Spinal cord (tissue), 10 donors: ENCODE results near the gene PLCD3. TPM values are rescaled to one million over a fixed set of nuclear protein-coding genes. Genes with fewer than 3 reads are reported as not detected.

Experiments
- DNase-seq, 6 donors: peaks; one replicate each; pipeline versions ENCODE4 v3.0.0 to v3.0.0-alpha.2; 2013 to 2015; ENCODE audit warnings: low spot score in 6 of 6, low read depth in 4 of 6
- H3K27ac ChIP-seq: one replicate; pipeline ENCODE4 v1.5.1; 2013; ENCODE audit warnings: low read depth, low read length, control low read depth
- H3K27me3 ChIP-seq: one replicate; pipeline ENCODE4 v1.6.1; 2013; ENCODE audit warnings: low read length; ENCODE audit not compliant: control insufficient read depth, insufficient read depth
- H3K36me3 ChIP-seq: one replicate; pipeline ENCODE4 v1.6.1; 2013; ENCODE audit warnings: low read length; ENCODE audit not compliant: control insufficient read depth, insufficient read depth
- H3K4me1 ChIP-seq: one replicate; pipeline ENCODE4 v1.6.1; 2013; ENCODE audit warnings: low read length; ENCODE audit not compliant: control insufficient read depth, insufficient read depth
- H3K4me3 ChIP-seq: one replicate; pipeline ENCODE4 v1.5.1; 2013; ENCODE audit warnings: low read depth, low read length, control low read depth
- H3K9me3 ChIP-seq: one replicate; pipeline ENCODE4 v1.6.1; 2013; ENCODE audit warnings: low read length; ENCODE audit not compliant: control insufficient read depth, insufficient read depth
- WGBS: methylation state at CpG from one replicate; pipeline ENCODE4 v1.1.5; 2013; ENCODE audit warnings: missing lambda C conversion rate; ENCODE audit not compliant: insufficient coverage; 5-methylcytosine and 5-hydroxymethylcytosine counted together
- polyA plus RNA-seq, 2 donors: library from polyadenylated mRNA; unstranded; fragments of 120-200 nt; gene quantifications; one replicate each; pipeline ENCODE4 v1.2.1, GENCODE V29; 2013; ENCODE audit not compliant: insufficient read length in 2 of 2
- total RNA-seq, 2 donors: library from RNA; depleted of rRNA in 1 of 2; stranded (reverse); fragments of 120-200 nt in 1 of 2; fragments of >200 nt in 1 of 2; gene quantifications; one replicate each; pipeline versions ENCODE4 v1.2.3 to v1.2.4, GENCODE V29; 2013 to 2014
- donor health status: healthy.

The PLCD3 gene
- total and polyA plus RNA-seq, 4 donors, result 20.1 to 115 (median 82.7) TPM

- H3K27ac ChIP-seq, result peak overlapping the region; percentile 57
- 78% methylated on average over 11 of the region's 13 CpGs for WGBS
- H3K4me1 ChIP-seq, result peaks cover 40% of the 10 kb centered on the region
- H3K36me3 ChIP-seq, result peaks cover 88% of the 10 kb centered on the region
- no peak for DNase-seq
- H3K4me3 ChIP-seq, result no peak overlapping the region
- no peaks in the 10 kb centered on the region for H3K27me3 ChIP-seq
- no peaks in the 10 kb centered on the region for H3K9me3 ChIP-seq
These were observed 34.0 kb downstream of the PLCD3 start for GRCh38 chr17:45098081-45098868.

- H3K36me3 ChIP-seq, result peaks cover 78% of the 10 kb centered on the region
- 93% methylated on average over 7 of the region's 11 CpGs for WGBS
- no peak for DNase-seq
- no peak overlapping the region for H3K4me3 ChIP-seq
- no peaks in the 10 kb centered on the region for H3K27me3 ChIP-seq
- H3K4me1 ChIP-seq, result peaks cover 53% of the 10 kb centered on the region
- H3K27ac ChIP-seq, result no peak overlapping the region
- H3K9me3 ChIP-seq, result no peaks in the 10 kb centered on the region
These were observed 35.4 kb downstream of the PLCD3 start for GRCh38 chr17:45096926-45097325.

- WGBS, result 89% methylated on average over 3 of the region's 3 CpGs
- no peaks in the 10 kb centered on the region for H3K9me3 ChIP-seq
- H3K4me3 ChIP-seq, result no peak overlapping the region
- H3K36me3 ChIP-seq, result peaks cover 73% of the 10 kb centered on the region
- H3K4me1 ChIP-seq, result peaks cover 58% of the 10 kb centered on the region
- H3K27ac ChIP-seq, result no peak overlapping the region
- no peak for DNase-seq
- no peaks in the 10 kb centered on the region for H3K27me3 ChIP-seq
These were observed 36.2 kb downstream of the PLCD3 start for GRCh38 chr17:45096141-45096540.

DNA sequence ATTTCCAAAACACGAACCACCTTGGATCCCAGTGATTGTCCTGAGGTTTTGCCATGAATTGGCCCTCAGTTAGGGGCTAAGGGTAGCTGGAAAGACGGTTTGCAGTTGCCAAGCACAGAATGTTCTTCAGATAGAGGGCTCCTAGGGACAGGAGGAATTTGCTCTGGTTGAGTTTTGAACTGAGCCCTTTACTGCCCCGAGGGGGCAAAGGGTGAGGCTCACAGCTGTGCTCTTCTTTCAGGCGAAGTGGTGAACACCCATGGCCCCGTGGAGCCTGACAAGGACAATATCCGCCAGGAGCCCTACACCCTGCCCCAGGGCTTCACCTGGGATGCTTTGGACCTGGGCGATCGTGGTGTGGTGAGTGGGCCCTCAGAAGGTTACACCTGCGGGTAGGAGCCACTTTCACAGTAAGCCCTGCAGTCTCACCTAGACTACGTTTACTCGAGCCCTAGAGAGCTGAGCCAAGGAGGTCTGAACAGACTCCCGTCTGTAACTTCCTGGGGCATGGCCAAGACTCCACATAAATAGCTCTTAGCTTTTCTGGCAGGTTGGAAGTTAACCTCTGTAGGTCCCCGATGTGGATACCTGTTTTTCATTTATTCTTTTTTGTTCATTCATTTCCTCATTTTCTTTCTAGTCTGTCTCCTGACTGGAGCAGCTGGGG is 38.7 kb downstream of the PLCD3 start:
- peak in 2 of 6 donors; percentile 13 to 40 for DNase-seq
- WGBS, result 44% methylated on average over 12 of the region's 13 CpGs
- Histone ChIP-seq H3K27ac (peak overlapping the region; percentile 65), H3K4me1 (peaks cover 61% of the 10 kb centered on the region), H3K9me3 (no peaks in the 10 kb centered on the region), H3K36me3 (peaks cover 69% of the 10 kb centered on the region), H3K27me3 (no peaks in the 10 kb centered on the region), H3K4me3 (no peak overlapping the region)

DNA sequence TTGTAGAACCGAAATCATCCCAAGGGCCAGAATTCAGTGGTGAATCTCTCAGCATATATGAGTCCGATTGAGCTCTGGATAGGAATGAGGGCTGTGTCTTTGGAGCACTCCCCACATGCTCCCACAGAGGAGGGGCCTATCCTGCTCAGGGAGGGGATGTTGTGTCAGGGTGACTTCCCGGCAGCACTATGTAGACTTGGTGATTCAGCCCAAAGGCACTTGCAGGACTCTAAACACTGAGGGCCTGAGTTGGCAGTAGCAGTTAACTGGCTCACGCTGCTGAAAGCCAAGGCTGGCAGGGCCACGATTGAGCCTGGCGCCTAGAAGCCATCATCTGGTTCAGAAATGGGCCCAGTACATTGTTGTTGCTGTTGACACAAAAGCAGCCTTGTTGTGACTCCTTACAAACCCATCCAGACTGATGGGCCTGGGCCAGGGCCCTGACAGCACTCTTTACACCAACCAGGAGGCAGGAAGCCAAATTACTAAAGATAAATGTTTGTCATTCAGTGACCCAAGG is 39.3 kb downstream of the PLCD3 start:
- 39% methylated on average over 6 of the region's 6 CpGs for WGBS
- Histone ChIP-seq H3K4me1 (peaks cover 61% of the 10 kb centered on the region), H3K9me3 (no peaks in the 10 kb centered on the region), H3K4me3 (no peak overlapping the region), H3K27me3 (no peaks in the 10 kb centered on the region), H3K36me3 (peaks cover 69% of the 10 kb centered on the region), H3K27ac (peak overlapping the region; percentile 65)
- peak in 5 of 6 donors; percentile 80 to 94 (median 85) for DNase-seq

- Histone ChIP-seq H3K27me3 (no peaks in the 10 kb centered on the region), H3K36me3 (peaks cover 67% of the 10 kb centered on the region), H3K4me3 (no peak overlapping the region), H3K9me3 (no peaks in the 10 kb centered on the region), H3K27ac (peak overlapping the region; percentile 65), H3K4me1 (peaks cover 62% of the 10 kb centered on the region)
- DNase-seq, result no peak
- WGBS, result 94% methylated on average over 7 of the region's 11 CpGs
These were observed 40.4 kb downstream of the PLCD3 start for GRCh38 chr17:45091778-45092425.

- Histone ChIP-seq H3K27ac (no peak overlapping the region), H3K4me3 (no peak overlapping the region), H3K36me3 (peaks cover 66% of the 10 kb centered on the region), H3K4me1 (peaks cover 61% of the 10 kb centered on the region), H3K9me3 (no peaks in the 10 kb centered on the region), H3K27me3 (no peaks in the 10 kb centered on the region)
- peak in 1 of 6 donors; percentile 49 for DNase-seq
- WGBS, result 27% methylated on average over 2 of the region's 3 CpGs
These were observed 41.6 kb downstream of the PLCD3 start for GRCh38 chr17:45090711-45091110.

DNA sequence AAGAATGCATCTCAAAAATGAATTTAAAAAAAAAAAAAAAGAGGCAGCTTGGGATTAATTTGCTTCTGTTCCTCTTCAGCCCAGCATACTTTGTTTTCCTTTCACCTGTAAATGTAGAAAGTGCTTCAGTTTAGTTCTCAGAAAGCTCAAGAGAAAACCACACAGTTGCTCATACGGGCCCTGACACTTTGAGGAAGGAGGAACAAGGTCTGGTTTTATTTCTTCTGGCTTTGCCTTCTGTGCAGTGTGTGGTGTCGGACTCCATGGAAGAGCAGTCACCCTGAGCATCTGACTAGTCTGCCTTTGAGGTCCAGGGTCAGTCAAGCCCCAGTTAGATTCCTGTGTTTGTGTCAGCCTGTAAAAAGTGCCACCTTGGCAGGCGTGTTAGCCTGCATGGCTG is 43.6 kb downstream of the PLCD3 start:
- H3K27ac ChIP-seq, result no peak overlapping the region
- no peaks in the 10 kb centered on the region for H3K9me3 ChIP-seq
- H3K4me1 ChIP-seq, result peaks cover 53% of the 10 kb centered on the region

GRCh38 chr17:45087978-45088377 is 44.3 kb downstream of the PLCD3 start:
- no peak for DNase-seq
- H3K9me3 ChIP-seq, result no peaks in the 10 kb centered on the region
- no peaks in the 10 kb centered on the region for H3K27me3 ChIP-seq
- WGBS, result 97% methylated on average over 5 of the region's 5 CpGs
- peaks cover 56% of the 10 kb centered on the region for H3K36me3 ChIP-seq
- H3K4me1 ChIP-seq, result peaks cover 46% of the 10 kb centered on the region
- H3K4me3 ChIP-seq, result no peak overlapping the region
- H3K27ac ChIP-seq, result peak overlapping the region; percentile 60

More for the DNA sequence above, 43.6 kb downstream of the PLCD3 start:
- no peak overlapping the region for H3K4me3 ChIP-seq
- DNase-seq, result no peak
- H3K27me3 ChIP-seq, result no peaks in the 10 kb centered on the region
- H3K36me3 ChIP-seq, result peaks cover 60% of the 10 kb centered on the region
- whole genome bisulfite sequencing, result 100% methylated on average over 2 of the region's 3 CpGs
